NCI-H345 treated with DMSO at 0.1 percent for 48 hours (cell line): ENCODE data around the gene OSBPL10.
"Not testable (repeated sequence)": the region's sequence is repeated elsewhere in the genome, so short reads cannot be mapped to it uniquely, and the experiment has no call there.

ENCODE experiments used
- DNase-seq: peaks from one replicate; lab custom pipeline; 2025; ENCODE audit not compliant: unreplicated experiment; lab: John Stamatoyannopoulos, UW

OSBPL10 gene

DNA sequence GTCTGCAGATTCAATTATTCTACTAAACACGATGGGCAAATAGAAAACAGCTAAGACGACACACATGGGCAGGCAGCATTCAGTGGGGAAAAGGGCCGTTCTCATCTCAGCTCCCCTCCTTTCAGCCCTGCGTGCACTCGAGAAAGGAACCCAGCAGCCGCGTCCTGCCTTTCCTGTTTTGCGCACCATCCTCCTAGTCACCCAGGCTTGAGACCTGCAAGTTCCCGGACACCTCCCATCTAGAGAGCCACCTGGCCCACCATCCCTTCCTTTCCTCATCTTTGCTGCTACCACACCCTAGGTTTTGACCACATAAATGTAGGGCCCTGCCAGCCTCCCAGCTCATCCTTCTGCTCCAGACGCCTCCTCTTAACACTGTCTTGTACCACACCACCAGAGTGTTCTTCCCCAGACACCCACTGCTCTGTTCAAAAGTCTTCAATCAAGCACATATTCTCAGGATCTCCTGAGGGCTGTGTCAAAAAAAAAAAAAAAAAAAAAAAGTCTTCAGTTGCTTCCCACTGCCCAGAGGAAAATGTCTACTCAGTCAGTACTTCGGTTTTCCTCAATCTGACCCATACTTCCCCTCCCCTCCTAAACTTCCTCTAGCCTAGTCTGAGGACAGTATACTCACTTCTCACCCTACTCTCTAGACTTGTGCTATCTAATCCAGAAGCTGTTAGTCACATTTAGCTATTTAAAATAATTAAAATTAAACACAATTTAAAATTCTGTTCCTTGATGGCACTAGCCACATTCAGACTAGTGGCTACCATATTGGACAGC, 266.4 kb downstream of the OSBPL10 start:
- DNase-seq = no peak

DNA sequence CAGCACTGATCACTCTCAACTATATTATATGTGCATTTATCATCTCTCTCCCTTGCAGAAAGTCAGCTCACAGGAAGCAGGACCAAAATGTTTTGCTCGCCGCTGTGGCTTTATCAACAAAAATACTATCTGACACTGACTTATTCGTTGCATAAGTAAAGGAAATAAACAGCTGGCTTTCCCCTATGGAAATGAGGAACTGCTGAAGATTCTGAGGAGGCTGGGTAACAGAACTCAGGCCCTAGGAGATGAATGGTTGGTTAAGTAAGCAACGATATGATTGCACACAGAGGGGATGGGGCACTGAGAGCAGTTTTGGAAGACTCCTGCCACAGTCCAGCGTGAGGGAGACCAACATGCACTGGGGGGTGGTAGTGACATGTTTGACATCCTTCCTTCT, 267.2 kb downstream of the OSBPL10 start:
- DNase-seq = no peak

DNA sequence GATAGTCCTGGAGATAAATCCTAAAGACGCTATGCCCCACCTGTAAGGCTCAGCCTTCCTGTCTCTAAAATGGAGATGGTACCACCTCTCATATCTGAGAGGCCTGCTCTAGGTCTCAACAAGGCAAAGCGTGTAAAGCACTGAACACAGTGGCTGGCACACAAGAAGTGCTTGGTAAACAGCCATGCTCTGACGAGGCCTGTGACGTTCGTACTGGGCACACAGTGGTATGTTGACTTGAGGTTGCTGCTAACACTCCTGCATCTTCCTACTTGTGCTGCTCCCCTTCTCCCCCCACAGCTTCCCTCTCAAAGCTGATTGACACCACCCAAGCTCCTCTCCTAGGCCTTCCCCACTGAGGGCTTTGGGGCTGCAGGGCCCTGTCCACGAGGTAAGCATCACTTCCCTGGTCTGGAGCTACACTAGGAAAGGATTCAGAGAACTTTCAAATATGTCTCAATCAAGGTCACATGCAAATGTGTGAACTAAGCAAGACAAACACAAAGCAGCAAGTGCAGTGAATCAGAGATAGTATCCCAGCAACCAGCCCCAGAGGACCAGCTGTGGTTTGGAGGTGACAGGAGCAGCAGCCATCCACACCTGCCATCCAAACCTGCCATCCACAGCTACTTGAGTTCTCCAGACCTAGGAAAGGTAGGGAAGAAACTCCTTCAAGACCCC, 270.8 kb downstream of the OSBPL10 start:
- no peak for DNase-seq

DNA sequence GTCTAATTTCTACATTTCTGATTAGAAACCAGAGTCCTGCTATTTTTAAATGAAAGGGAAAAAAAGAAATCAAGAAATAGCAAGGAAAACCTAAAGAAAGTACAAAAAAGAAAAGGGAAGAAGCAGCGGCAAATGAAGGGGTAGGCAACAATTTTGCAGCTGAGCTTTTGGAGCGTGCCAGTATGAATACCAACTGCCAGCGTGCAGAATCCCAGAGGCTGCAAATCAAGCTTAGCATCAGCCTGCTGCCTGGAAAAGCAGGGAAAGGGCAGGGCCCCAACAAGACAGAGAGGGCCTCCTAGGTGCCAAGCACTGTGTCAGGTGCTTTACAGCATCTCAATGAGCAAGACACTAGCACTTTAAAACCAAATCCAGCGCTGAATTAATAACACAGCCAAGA, 271.5 kb downstream of the OSBPL10 start:
- DNase-seq = no peak

DNA sequence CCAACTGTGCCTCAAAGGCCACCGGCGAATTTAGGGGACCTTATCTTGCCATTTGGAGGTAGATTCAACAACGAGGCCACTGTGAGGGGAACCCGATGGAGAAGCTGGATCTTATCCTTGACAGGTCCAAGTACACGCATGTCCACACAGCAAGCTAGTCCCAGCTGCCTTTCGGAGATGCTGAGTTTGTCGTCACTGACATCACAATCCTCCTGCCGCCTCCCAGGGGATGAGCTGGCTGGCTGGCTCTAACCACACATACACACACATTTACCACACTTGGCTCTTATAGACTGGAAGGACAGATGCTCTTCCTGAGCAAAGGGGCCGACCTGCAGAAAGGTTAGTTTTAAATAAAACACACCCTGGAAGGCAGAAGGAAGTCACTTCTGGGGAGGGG, 272.1 kb downstream of the OSBPL10 start:
- DNase-seq = no peak

DNA sequence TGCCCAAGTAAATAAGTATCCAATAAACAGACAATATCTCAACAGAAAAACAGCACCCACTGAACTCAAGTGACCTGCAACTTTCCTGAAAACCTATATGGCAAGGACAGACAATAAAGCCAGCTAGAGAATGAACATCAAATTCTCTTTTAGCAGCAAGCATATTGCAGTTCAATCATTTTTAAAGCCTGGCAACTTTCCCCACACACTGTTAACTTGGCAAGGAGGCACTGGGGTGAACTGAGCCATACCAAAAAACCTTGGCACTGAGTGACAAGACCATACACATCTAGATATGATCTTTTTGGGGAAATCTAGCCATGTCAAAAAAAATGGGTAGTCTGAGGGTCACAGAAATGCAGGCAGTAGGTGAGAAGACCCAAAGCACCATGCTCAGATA, 273.8 kb downstream of the OSBPL10 start:
- DNase-seq = no peak

DNA sequence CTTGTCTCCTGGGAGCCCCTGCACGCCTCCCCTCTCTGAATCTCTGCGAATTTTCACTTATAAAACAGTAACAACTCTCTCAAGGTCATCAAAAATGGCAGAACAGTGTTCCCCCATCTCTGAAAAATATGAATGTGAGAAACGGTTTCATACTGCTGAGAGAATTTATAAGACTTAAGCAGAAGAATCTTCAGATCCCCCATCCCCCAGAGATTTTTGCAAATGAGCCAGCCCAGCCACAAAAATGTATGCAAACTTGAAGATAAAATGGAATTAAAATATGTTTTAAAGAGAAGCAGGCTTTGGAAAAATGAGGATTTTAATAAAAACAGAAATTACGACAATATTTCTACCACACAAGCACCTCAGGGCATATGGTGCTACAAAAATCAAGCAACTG, 275.3 kb downstream of the OSBPL10 start:
- no peak for DNase-seq

DNA sequence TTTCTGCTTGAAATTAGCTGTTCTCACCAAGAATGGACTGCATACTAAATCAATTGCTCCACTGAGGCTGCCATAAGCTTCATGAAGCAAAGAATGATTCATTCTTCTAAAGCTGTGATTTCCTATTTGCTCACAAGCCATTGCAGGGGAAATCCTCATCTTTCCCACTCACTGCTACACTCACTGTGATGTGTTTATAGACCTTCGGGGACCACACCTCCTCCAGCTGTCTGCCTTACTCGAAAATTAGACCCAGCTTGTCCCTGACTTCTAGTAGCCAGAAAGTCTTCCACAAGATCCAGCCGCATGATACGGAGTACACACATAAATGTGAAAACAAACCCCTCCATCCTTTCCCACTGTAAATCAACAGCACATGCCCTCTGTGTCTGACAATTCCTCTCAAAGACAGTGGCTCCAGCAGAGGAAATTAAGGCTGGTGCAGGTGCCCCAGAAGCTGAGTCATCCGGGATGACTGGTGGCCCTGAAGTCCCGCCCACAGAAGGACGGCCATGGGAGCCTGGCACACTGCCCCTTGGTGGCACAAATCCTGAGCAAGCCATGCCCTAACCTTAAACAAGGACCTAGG, 276.4 kb downstream of the OSBPL10 start:
- no peak for DNase-seq

DNA sequence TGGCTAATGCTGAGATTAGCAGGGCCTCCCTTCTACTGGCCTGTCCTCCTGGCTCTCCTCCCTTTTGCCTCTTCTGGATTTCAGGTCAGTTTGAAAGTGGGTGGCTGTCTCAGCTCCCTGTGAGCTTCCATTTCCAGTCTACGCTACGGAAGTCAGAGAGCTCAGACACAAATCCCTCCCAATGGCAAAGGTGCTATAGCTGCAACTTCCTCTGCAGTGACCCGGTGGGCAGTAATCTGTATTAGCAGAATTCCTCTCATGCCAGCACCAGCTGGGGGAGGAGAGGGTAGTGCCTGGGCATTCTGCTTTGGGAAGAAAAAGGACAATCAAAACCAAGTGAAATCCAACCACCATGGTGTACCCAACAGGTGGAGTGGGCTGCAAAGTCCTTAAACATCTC, 276.9 kb downstream of the OSBPL10 start:
- DNase-seq = no peak

DNA sequence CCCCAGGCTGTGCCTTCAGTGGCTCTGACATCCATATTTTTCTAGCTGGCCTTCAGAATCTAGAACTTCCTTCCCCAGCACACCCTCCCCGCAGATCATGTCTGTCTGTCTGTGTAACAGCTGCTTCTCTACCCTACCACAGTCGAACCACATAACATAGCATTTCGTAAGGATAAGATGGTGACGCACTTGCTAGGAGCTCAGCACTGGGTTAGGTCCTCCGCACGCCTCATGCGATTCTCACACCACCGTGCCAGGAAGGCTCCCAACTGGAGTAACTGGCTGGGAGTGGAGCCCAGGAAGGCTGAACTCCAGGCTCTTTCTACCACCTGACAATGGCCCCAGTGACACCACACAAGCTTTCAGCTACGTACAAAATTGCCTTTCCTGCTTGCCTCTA, 279.8 kb downstream of the OSBPL10 start:
- no peak for DNase-seq

DNA sequence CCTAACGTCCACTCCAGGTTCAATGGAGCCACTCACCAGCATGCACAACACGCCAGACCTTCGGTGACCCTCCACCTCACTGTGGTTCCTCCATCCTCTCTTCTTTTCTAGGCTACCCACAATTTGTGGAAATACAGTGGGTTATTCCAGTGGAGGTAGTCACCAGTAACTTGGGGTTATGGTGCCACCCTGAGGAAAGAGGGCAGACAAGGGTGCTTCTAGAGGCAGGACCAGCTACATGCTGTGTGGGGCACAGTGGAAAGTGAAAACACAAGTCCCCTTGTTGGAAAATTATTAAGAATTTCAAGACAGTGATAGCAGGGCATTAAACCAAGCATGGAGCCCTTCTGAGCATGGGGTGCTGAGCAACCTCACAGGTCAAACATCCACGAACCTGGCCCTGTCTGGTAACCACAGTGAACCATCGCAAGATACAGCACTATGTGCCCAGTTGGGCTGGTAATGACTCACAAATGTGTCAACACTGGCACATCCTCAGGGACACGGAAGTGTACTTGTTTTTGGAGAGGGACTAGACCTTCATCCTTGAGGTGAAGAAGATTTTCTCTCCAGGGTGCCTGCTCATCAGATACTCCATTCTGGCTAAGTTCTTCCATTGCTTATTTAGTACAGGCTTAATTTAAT, 281.6 kb downstream of the OSBPL10 start:
- DNase-seq = no peak

DNA sequence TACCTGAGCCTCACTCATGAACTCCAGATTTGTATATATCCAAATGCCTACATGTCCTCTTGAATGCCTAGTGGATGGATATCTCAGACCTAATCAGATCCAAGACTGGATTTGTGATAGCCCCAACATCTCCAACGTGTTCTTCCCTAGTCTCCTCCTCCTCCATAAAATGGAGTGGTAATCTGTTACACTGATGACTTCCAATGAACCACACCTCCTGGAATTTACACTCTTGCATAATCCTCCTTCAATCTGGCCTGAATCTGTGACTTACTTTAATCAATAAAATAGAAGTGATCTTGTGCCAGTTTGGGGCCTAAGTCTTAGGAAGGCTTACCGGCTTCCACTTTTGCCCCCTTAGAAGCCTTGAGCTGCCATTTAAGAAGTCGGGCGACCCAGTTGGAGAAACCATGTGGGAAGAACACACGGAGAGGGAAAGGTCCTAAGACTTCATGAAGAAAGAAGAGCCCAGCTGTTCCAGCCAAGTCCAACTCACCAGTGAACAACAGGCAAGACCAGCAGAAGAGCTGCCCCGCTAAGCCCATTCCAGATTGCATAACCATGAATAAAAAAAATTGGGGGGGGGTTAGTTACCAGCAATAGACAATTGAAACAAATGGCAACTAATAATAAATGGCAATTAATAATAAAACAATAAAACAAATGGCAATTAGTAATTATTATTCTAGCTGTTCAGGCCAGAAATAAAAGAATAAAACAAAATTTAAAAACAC, 284.1 kb downstream of the OSBPL10 start:
- DNase-seq = no peak

DNA sequence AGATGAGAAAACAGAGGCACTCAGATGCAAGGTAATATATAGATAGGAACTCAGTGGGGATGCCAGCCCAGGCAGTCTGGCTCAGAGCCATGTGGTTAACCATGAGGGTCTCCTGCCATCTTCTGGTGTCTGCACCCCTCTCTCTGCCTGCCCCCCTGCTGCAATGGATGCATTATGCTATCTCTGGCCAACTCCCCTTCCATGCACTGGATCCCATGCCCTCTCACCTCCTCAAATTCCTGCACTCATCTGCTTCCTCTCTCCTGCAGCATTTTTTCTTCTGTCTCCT, 285.1 kb downstream of the OSBPL10 start:
- DNase-seq = no peak

DNA sequence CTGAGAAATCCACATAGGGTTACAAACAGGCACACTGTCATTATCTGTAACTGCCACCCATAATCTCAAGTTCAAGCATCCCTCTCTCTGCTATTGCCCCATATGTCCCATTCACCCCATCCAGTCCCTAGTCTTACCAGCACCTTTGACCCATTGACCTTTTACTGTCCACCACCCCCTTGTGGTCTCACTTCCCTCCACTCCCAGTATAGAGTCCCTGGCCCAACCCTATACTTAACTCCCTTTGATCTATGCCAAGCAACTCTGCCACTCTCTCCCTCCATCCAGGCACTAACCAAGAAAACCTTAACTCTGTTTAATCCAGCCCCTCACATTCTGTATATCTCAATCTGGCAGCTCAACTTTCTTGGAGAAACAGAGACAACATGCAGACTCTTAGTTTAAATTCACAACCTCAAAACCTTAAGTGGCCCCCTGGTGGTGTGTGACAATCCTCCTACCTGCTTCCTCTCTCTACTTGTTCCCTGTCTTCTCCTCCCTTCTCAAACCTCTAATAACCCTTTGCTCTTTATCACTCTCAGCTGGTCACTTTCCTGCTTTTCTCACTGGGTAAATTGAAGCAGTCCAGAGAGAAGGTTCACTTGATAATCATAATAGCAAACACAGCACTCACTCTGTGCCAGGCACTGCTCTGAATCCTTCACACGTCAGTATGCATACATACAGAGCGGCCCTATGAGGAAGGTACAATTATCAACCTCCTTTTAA, 285.6 kb downstream of the OSBPL10 start:
- no peak for DNase-seq

DNA sequence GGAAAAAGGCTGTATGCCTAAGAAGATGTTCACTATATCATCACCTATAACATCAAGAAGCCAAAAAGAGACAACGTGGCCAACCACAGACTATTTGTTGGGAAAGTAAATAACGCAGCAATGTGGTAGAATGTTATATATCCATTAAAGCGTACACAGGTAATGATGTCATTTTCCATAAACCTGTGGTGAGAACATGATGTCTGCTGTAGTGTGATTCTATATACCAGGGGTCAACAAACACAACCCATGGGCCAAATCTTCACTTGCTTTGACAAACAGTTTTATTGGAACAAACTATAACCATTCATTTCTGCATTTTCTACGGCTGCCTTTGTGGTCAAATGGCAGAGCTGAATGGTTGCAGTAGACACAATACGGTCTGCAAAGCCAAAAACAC, 287.7 kb downstream of the OSBPL10 start:
- DNase-seq = no peak

DNA sequence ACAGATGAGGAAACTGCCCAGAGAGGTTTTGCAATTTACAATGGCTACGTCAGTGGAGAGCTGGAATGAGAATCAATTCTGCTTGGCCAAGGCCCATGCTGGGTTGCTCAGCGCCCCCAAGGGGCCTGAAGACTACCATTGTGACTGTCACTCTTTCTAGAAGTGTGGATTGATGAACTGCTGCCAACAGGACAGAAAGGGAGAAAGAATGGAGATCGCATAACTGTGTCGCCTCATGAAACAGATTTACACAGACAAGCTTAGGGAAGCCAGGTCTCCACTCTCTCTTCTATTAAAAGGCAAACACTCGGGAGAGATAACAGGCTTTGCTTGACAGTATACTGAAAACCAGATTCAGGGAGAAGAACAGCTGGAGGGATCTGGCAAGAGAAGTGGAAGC, 288.3 kb downstream of the OSBPL10 start:
- DNase-seq = no peak

DNA sequence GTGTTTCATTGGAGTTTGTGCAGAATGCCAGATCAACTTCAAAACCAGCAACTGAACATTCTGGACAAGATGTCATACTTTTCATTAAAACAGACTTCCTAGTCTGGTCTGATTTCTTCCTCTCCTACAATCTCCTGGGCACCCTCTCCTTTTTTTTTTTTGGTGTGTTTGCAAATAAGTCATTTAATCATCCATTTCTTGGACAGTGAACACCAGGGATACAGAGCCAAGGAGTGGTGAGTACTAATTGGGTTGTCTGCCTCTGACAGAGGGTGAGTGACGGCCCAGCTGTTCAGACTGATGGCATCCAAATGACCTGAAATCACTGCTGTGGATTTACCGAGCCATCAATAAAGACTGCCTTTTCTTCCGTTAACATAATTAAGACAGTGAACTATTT, 290.3 kb downstream of the OSBPL10 start:
- DNase-seq = no peak

DNA sequence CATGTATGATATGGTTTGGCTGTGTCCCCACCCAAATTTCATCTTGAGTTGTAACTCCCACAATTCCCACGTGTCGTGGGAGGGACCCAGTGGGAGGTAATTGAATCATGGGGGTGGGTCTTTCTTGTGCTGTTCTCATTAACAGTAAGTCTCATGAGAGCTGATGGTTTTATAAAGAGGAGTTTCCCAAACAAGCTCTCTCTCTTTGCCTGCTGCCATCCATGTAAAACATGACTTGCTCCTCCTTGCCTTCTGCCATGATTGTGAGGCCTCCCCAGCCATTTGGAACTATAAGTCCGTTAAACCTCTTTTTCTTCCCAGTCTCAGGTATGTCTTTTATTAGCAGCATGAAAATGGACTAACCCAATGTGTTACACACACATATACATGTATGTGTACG, 291.5 kb downstream of the OSBPL10 start:
- DNase-seq = not testable (repeated sequence)

DNA sequence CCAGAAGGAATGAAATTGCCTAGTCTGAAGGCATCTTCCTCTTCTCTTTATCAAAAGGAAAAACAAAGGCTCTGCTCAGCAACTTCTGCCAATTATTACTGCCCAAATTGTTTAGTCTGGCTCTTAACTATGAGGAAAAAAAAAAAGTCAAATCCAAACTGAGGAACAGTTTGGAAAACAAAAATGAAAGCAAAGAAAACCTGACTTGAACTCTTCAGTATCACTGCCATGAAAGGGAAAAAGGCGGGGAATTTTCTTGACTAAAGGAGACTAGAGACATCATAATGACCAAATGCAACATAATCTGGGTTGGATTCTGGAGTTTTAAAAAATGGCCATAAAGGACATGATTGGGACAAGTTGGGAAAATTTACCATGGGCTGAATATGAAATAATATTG, 292.1 kb downstream of the OSBPL10 start:
- no peak for DNase-seq

DNA sequence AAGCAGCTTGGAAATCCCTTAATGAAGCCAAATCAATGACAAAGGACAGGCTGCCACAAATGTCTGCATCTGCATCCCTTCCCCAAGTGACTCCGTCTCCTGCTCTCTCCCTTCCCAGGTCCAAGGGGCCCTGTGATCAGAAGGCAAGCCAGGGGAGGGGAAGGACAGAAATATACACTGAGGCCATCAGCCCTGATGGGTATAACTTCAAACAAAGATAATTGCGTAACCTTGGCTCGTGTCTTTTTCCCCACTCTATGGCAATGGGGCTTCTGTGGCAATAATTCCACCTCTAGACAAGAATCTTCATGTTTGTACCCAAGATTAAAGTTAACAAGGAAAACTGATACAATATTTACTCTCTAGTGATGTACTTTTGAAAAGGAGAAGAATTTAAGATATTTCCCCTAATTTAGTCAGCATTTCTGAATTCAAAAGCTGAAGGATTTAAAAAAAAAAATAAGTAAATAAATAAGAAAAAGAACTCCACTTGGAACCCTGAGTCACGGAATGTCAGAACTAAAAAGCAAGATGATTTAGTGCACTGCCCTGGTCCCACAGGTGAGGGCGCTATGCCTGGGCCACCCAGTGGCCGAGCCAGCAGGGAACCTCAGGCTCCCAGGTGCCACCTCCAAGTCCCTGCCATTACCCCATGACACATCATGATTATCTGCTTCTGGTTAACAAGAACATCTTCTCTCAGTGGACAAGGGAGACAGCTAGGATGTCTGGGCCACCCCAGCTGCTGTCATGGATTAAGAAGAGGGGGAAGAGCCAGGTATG, 293.9 kb downstream of the OSBPL10 start:
- no peak for DNase-seq
